ENCODE results near the gene DNAH8. TPM values are rescaled to one million over a fixed set of nuclear protein-coding genes. Genes with fewer than 3 reads are reported as not detected.

Gene DNAH8
- total RNA-seq, 1 donor from 2014 or later = not detected

DNA sequence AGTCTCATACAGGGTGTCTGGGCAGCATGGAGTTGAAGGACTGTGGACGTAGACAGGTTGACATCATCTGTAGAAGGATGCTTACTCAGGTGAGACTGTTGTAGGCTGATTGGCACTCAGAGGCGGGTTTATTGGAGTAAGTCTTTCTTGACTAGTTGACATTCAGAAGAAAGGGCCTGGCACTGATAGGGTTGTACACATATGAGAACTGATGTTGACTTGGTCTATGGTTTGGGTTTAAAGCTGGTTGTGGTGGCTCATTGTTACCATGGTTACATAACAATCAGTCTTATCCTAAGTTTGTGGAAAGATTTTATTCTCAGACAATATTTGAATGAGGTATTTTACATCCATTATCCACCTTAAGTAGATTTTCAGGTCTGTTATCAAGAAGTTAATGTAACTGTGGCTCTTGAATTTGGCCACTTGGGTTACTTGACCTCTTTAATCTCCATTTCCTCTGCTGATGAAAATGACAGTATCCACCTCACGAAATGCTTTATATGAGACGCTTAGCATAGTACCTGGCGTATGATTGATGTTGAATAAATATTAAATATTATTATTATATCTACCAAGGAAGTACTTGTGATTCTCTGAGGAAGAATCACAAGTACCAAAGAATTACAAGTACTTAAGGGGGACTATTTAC, 109.3 kb downstream of the DNAH8 start:
- no peak for DNase-seq (ENCODE audit: low read depth)
- H3K4me3 ChIP-seq (ENCODE audit: low read depth, low read length) = no peak overlapping the region
- TF ChIP-seq, protein P1, sequence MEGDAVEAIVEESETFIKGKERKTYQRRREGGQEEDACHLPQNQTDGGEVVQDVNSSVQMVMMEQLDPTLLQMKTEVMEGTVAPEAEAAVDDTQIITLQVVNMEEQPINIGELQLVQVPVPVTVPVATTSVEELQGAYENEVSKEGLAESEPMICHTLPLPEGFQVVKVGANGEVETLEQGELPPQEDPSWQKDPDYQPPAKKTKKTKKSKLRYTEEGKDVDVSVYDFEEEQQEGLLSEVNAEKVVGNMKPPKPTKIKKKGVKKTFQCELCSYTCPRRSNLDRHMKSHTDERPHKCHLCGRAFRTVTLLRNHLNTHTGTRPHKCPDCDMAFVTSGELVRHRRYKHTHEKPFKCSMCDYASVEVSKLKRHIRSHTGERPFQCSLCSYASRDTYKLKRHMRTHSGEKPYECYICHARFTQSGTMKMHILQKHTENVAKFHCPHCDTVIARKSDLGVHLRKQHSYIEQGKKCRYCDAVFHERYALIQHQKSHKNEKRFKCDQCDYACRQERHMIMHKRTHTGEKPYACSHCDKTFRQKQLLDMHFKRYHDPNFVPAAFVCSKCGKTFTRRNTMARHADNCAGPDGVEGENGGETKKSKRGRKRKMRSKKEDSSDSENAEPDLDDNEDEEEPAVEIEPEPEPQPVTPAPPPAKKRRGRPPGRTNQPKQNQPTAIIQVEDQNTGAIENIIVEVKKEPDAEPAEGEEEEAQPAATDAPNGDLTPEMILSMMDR (conservative IDR thresholded peaks at IDR 0.05; ENCODE audit: low read depth, low read length) = no peak

DNA sequence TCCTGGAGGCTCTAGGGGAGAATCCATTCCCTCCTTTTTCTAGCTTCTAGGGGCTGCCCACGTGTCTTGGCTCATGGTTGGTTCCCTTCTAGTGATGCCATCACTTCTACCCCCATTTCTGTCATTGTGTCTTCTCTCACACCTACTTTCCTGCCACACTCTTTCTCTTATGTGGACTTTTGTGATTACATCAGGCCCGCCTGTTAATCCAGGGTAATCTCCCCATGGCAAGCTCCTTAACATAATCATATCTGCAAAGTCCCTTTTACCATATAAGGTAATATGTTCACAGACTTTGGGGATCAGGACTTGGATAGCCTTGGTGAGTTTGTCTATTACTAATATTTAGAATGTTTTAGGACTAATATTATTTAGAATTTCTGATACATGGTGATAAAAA, 111.9 kb downstream of the DNAH8 start:
- TF ChIP-seq, protein P1 (conservative IDR thresholded peaks at IDR 0.05; ENCODE audit: low read depth, low read length) = no peak
- DNase-seq (ENCODE audit: low read depth) = no peak
- H3K4me3 ChIP-seq (ENCODE audit: low read depth, low read length) = no peak overlapping the region

DNA sequence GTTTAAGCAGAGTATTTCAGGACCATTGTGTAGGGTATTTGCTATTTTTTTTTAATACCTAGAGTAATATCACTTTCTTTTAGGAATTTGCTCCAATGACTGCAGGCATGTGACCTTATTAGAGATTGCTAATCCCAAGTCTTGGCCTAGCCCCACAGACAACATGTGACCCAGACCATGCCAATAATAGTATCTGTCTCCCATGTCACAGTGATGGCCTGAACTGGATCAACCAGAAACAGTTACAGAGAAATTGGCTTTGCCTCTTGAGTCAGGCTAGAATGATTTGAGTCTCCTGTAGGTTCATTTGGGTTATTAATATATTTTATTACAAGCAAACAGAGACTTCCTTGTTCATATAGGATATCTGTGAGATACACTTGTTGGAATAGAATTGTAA, 116.8 kb downstream of the DNAH8 start:
- H3K4me3 ChIP-seq (ENCODE audit: low read depth, low read length) = no peak overlapping the region
- DNase-seq (ENCODE audit: low read depth) = no peak
- TF ChIP-seq, protein P1 (conservative IDR thresholded peaks at IDR 0.05; ENCODE audit: low read depth, low read length) = no peak

DNA sequence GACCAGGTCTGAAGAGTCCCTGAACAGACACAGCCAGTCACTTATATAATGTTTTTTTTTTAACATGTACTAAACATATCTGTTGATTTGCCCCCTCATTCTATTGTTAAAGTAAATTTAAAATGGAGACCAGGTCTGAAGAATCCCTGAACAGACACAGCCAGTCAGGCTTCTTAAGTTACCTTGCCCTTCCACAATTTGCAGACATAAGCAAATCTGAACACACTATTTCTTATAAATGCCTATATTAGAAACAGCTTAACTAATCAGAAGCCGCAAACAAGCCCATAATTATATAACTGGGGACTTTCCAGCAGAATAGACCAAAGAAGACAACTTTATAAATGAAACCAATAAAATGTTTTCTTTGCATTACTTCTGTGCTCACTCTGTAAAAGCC, 118.2 kb downstream of the DNAH8 start:
- H3K4me3 ChIP-seq (ENCODE audit: low read depth, low read length) = no peak overlapping the region
- TF ChIP-seq, protein P1 (conservative IDR thresholded peaks at IDR 0.05; ENCODE audit: low read depth, low read length) = no peak
- no peak for DNase-seq (ENCODE audit: low read depth)

DNA sequence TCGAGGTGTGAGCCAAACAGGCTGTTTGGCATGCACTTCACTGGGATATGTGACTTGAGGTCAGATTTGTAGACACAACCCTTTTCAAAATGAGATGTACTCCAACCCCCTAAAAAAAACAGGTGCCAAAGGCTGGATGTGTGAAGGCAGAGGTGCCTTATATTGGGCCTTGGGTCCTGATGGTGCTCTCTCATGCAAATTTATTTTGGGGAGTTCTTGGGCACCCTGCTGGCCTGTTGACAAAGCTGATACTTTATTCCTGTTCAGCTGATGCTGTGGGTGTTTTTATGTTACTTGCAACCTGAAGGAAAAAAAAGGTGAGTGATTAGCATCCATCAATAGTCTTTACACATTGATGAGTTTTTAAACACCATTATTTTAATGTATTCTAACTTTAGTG, 121.5 kb downstream of the DNAH8 start:
- TF ChIP-seq, protein P1 (conservative IDR thresholded peaks at IDR 0.05; ENCODE audit: low read depth, low read length) = no peak
- no peak overlapping the region for H3K4me3 ChIP-seq (ENCODE audit: low read depth, low read length)
- DNase-seq (ENCODE audit: low read depth) = no peak

DNA sequence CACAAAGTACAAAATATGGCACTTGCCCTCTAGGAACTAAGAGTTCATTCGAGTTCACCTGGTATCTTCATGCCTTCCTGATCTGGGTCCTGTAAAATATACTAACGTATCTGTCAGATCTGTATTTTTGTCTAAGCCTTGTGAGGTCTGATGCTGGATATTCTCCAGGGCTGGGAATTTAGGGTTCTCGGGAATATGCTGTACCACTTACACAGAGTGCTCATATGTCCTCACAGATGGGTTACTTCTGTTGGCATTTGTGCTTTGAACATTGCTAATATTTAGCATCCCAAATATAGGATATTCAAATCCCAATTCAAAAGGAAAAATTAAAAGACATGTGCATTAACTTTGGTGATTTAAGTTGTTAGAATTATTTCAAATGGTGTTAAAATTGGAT, 122.0 kb downstream of the DNAH8 start:
- no peak for DNase-seq (ENCODE audit: low read depth)
- H3K4me3 ChIP-seq (ENCODE audit: low read depth, low read length) = no peak overlapping the region
- TF ChIP-seq, protein P1 (conservative IDR thresholded peaks at IDR 0.05; ENCODE audit: low read depth, low read length) = no peak

DNA sequence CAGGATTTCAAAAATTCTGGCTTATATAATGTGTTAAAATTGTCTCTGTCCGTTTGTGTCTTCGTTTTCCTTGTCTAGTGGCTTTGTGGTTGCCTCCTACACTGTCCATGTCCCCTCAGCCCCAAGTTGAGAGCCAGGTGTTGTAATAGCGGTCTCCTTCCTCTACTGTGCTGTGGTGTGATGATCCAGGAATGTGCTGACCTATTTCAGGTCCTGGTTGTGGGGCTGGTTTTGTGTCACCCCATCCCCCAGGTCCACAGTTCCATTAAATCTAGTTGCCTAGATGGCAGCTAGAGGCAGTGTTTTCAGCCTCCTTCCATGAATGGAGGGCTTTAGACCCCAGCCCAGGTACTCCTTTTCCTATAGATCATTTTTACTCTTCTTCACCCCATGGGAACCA, 128.7 kb downstream of the DNAH8 start:
- no peak for DNase-seq (ENCODE audit: low read depth)
- TF ChIP-seq, protein P1 (conservative IDR thresholded peaks at IDR 0.05; ENCODE audit: low read depth, low read length) = no peak
- no peak overlapping the region for H3K4me3 ChIP-seq (ENCODE audit: low read depth, low read length)
